K562 (cell line): Measurements from ENCODE around the gene SOX6. TPM values are rescaled to one million over a fixed set of nuclear protein-coding genes. Genes with fewer than 3 reads are reported as not detected.

ENCODE experiments used
- ATAC-seq: fragments of 200-7000 bp; cut with Tn5 transposase; 3 replicates; pipeline ENCODE4 v1.9.1; 2020; ENCODE audit warnings: moderate library complexity
- BruUV-seq: library from RNA; stranded (reverse); fragments of 400-500 nt; replicated peaks from 2 replicates; lab custom pipeline; 2021; lab: Mats Ljungman, UMichigan
- CTCF ChIA-PET: fragments of 300-600 bp; formaldehyde crosslinking; extraction: SDS; loops from one replicate; lab custom pipeline; 2021; ENCODE audit warnings: low intra/inter-chr PET ratio; lab: Yijun Ruan, JAX
- POLR2A ChIA-PET: fragments of 300-600, 350-650 bp; sonication (Branson Sonifier 250); formaldehyde crosslinking; extraction: SDS; loops from one replicate; lab custom pipeline; 2021; ENCODE audit warnings: antibody characterized with exemption, inconsistent platforms; lab: Yijun Ruan, JAX
- DNase-seq, 4 experiments: peaks; one replicate each; pipeline versions ENCODE4 v3.0.0 to v3.0.0-alpha.2; 2011 to 2018; ENCODE audit warnings: low spot score in 3 of 4, mixed read lengths in 3 of 4; ENCODE audit errors: extremely low read depth in 1 of 4
- FAIRE-seq: peaks from 2 replicates; lab custom pipeline; 2011; peaks lifted over from hg19 to GRCh38; lab: Jason Lieb, UNC
- H2AFZ ChIP-seq: 2 replicates; pipeline ENCODE4 v1.6.0; 2011; ENCODE audit warnings: low read depth, low read length, control low read depth, inconsistent platforms
- H3K27ac ChIP-seq: fragments of 200-600 bp; 3 replicates; pipeline ENCODE4 v1.8.0; 2011; ENCODE audit warnings: low read depth, mild to moderate bottlenecking, control low read depth, inconsistent platforms, low read length, moderate library complexity, mixed read lengths; ENCODE audit errors: extremely low read depth
- H3K27me3 ChIP-seq, 2 experiments: fragments of 300-600 bp in 1 of 2; 2 replicates in 1 of 2; 3 replicates in 1 of 2; pipeline versions ENCODE4 v1.6.0 to v1.8.0; 2011; ENCODE audit warnings: inconsistent platforms in 2 of 2, low read length in 2 of 2, mild to moderate bottlenecking in 1 of 2, mixed read lengths in 1 of 2, moderate library complexity in 1 of 2; ENCODE audit not compliant: control insufficient read depth in 2 of 2, insufficient read depth in 2 of 2
- H3K36me3 ChIP-seq: fragments of 300-600 bp; 3 replicates; pipeline ENCODE4 v1.8.0; 2011; ENCODE audit warnings: mild to moderate bottlenecking, low read length, inconsistent platforms; ENCODE audit not compliant: control insufficient read depth, insufficient read depth
- H3K4me1 ChIP-seq, 2 experiments: fragments of 200-600 bp in 1 of 2; replicated peaks in 1 of 2; 2 replicates in 1 of 2; 3 replicates in 1 of 2; pipeline versions ENCODE4 v1.5.1 to v1.8.0; 2011; ENCODE audit warnings: inconsistent platforms in 2 of 2, low read length in 2 of 2, mild to moderate bottlenecking in 1 of 2, mixed read lengths in 1 of 2, moderate library complexity in 1 of 2; ENCODE audit not compliant: control insufficient read depth in 2 of 2, insufficient read depth in 2 of 2
- H3K4me2 ChIP-seq: 2 replicates; pipeline ENCODE4 v1.6.1; 2011; ENCODE audit warnings: low read length, control low read depth, inconsistent platforms, mixed read lengths; ENCODE audit not compliant: insufficient read depth
- H3K4me3 ChIP-seq: fragments of 200-600 bp; sonication (generic), shearing (Covaris generic); 2 replicates; pipeline ENCODE4 v1.5.1; 2016; ENCODE audit warnings: control low read depth, inconsistent platforms
- H3K79me2 ChIP-seq: fragments of 200-600 bp; 3 replicates; pipeline ENCODE4 v1.8.0; 2011; ENCODE audit warnings: low read length, inconsistent platforms; ENCODE audit not compliant: control insufficient read depth, insufficient read depth
- H3K9ac ChIP-seq, 2 experiments: 2 replicates each; pipeline versions ENCODE4 v1.6.0 to v1.6.1; 2011; ENCODE audit warnings: low read depth in 2 of 2, low read length in 2 of 2, control low read depth in 1 of 2, inconsistent platforms in 1 of 2, mild to moderate bottlenecking in 1 of 2, mixed read lengths in 1 of 2; ENCODE audit not compliant: insufficient read depth in 1 of 2
- H3K9me1 ChIP-seq: one replicate; pipeline ENCODE4 v1.6.0; 2011; ENCODE audit warnings: inconsistent platforms, mild to moderate bottlenecking, low read length, moderate library complexity; ENCODE audit not compliant: control insufficient read depth, insufficient read depth
- H3K9me3 ChIP-seq: replicated peaks from 2 replicates; pipeline ENCODE4 v1.5.1; 2011; ENCODE audit warnings: low read depth, low read length, inconsistent platforms; ENCODE audit not compliant: control insufficient read depth, insufficient read depth
- H4K20me1 ChIP-seq: replicated peaks from 2 replicates; pipeline ENCODE4 v1.6.1; 2011; ENCODE audit warnings: low read length, inconsistent platforms, mixed read lengths; ENCODE audit not compliant: control insufficient read depth, insufficient read depth
- MAFK ChIP-seq: IDR thresholded peaks from 2 replicates; pipeline ENCODE4 v1.6.1; 2011; ENCODE audit warnings: low read length, improper control_type of control experiment
- MEF2A ChIP-seq: IDR thresholded peaks from 2 replicates; pipeline ENCODE4 v1.6.1; 2011; ENCODE audit warnings: low read depth, mild to moderate bottlenecking, low read length, moderate library complexity; ENCODE audit not compliant: control insufficient read depth
- SMARCE1 ChIP-seq: fragments of 450-650 bp; IDR thresholded peaks from 2 replicates; pipeline ENCODE4 v1.7.1; 2016; ENCODE audit warnings: mild to moderate bottlenecking
- SRF ChIP-seq, 2 experiments: fragments of 250-450, 450-650 bp in 1 of 2; sonication (Bioruptor Pico) in 1 of 2; sonication (generic) in 1 of 2; formaldehyde crosslinking; IDR thresholded peaks; 2 replicates each; pipeline versions ENCODE4 v1.5.0 to v1.5.1; 2020 to 2022; ENCODE audit warnings: mild to moderate bottlenecking in 1 of 2, missing genetic modification reagents in 1 of 2
- TEAD4 ChIP-seq, 2 experiments: sonication (generic) in 1 of 2; formaldehyde crosslinking in 1 of 2; IDR thresholded peaks; 2 replicates each; pipeline versions ENCODE4 v1.6.1 to v1.8.0; 2012 to 2022; ENCODE audit warnings: borderline replicate concordance in 1 of 2, inconsistent platforms in 1 of 2, low read length in 1 of 2, mild to moderate bottlenecking in 1 of 2, missing genetic modification reagents in 1 of 2
- THRAP3 ChIP-seq: fragments of 450-650 bp; IDR thresholded peaks from 2 replicates; pipeline ENCODE4 v1.6.1; 2016; ENCODE audit warnings: mild to moderate bottlenecking, inconsistent platforms, borderline replicate concordance
- WGBS: fragments of 100-300 bp; shearing (Covaris generic); methylation state at CpG from one replicate; pipeline ENCODE4 v1.1.6; 2016; ENCODE audit warnings: low coverage, mixed read lengths; ENCODE audit not compliant: insufficient coverage; ENCODE audit errors: missing lambda C conversion rate; 5-methylcytosine and 5-hydroxymethylcytosine counted together
- in situ Hi-C: fragments of 300-500 bp; cut with MboI; formaldehyde crosslinking; loops from 4 replicates; pipeline ENCODE4 v1.15.0; 2018; ENCODE audit warnings: inconsistent platforms, mixed read lengths
- intact Hi-C: fragments of 100-400 bp; cut with micrococcal nuclease; formaldehyde crosslinking; loops from 2 replicates; pipeline ENCODE4 v1.14.2; 2022
- polyA plus RNA-seq, 8 experiments: library from polyadenylated mRNA; depleted of rRNA in 4 of 8; stranded (reverse) in 5 of 8; unstranded in 3 of 8; fragments of >200 nt; fragmentation: Nextera tagmentation in 2 of 8; fragmentation: Illumina TruSeq in 1 of 8; extraction: Ambion mirVana in 2 of 8; extraction: Trizol in 1 of 8; gene quantifications; 2 replicates each; pipeline versions ENCODE4 v1.2.1 to v1.2.3, GENCODE V29; 2011 to 2014; ENCODE audit warnings: inconsistent platforms in 1 of 8, missing spikeins in 1 of 8
- total RNA-seq, 7 experiments: library from RNA; depleted of rRNA in 6 of 7; stranded (reverse); fragments of >200 nt in 6 of 7; fragmentation: Illumina TruSeq in 2 of 7; extraction: Trizol in 2 of 7; gene quantifications; 2 replicates each; pipeline versions ENCODE4 v1.2.1 to v1.2.3, GENCODE V29; 2011 to 2021; ENCODE audit warnings: low replicate concordance in 1 of 7
- TF ChIP-seq, protein P1 (sequence below): fragments of 450-650 bp; IDR thresholded peaks from 2 replicates; pipeline ENCODE4 v1.6.1; 2018; ENCODE audit not compliant: partially characterized antibody

The SOX6 gene
- total and polyA plus RNA-seq, 9 of the 15 experiments (the other 6 are each of a cell fraction or from before 2014, with no cell fraction given): 0.89 to 8.7 (median 5.7) TPM

- FAIRE-seq: no peak
Observed at GRCh38 chr11:16052750-16053149, 303.6 kb downstream of the SOX6 start.

More at GRCh38 chr11:16052750-16053149, 303.6 kb downstream of the SOX6 start:
- Histone ChIP-seq H3K9me1 (no peaks in the 10 kb centered on the region), H3K9me3 (no peaks in the 10 kb centered on the region), H3K27me3 (no peaks in the 10 kb centered on the region), H3K36me3 (no peaks in the 10 kb centered on the region), H4K20me1 (no peaks in the 10 kb centered on the region), H2AFZ (no peak overlapping the region), H3K27ac (no peak overlapping the region), H3K4me3 (no peak overlapping the region), H3K9ac (no peak overlapping the region), H3K4me2 (no peak overlapping the region), H3K79me2 (no peaks in the 10 kb centered on the region), H3K4me1 (peaks cover 0 to under 1% of the 10 kb centered on the region in 2 experiments; a peak in 1 of 5 replicates)
- intact Hi-C loops (no loop called here), in situ Hi-C loops (no loop called here)
- DNase-seq (no peak), ATAC-seq (no peak)
- TF ChIP-seq SMARCE1 (no peak), MEF2A (no peak), MAFK (no peak), SRF (CRISPR knock-in tag; IDR thresholded peaks at IDR 0.05) (no peak), TEAD4 (IDR thresholded peaks at IDR 0.05; ENCODE audit: low read length) (no peak), TEAD4 (CRISPR knock-in tag; IDR thresholded peaks at IDR 0.05; ENCODE audit: borderline replicate concordance) (no peak), THRAP3 (no peak)
- TF ChIP-seq, protein P1, sequence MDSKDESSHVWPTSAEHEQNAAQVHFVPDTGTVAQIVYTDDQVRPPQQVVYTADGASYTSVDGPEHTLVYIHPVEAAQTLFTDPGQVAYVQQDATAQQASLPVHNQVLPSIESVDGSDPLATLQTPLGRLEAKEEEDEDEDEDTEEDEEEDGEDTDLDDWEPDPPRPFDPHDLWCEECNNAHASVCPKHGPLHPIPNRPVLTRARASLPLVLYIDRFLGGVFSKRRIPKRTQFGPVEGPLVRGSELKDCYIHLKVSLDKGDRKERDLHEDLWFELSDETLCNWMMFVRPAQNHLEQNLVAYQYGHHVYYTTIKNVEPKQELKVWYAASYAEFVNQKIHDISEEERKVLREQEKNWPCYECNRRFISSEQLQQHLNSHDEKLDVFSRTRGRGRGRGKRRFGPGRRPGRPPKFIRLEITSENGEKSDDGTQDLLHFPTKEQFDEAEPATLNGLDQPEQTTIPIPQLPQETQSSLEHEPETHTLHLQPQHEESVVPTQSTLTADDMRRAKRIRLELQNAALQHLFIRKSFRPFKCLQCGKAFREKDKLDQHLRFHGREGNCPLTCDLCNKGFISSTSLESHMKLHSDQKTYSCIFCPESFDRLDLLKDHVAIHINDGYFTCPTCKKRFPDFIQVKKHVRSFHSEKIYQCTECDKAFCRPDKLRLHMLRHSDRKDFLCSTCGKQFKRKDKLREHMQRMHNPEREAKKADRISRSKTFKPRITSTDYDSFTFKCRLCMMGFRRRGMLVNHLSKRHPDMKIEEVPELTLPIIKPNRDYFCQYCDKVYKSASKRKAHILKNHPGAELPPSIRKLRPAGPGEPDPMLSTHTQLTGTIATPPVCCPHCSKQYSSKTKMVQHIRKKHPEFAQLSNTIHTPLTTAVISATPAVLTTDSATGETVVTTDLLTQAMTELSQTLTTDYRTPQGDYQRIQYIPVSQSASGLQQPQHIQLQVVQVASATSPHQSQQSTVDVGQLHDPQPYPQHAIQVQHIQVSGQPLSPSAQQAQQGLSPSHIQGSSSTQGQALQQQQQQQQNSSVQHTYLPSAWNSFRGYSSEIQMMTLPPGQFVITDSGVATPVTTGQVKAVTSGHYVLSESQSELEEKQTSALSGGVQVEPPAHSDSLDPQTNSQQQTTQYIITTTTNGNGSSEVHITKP: no peak
- no TSS peak for BruUV-seq
- WGBS: 21% methylated on average over 1 of the region's 1 CpG
- CTCF ChIA-PET: no interaction called here
- POLR2A ChIA-PET: no interaction called here
